Gastrocnemius medialis (tissue), 4 donors: Measurements from ENCODE around the gene KRTAP2-2. TPM values are rescaled to one million over a fixed set of nuclear protein-coding genes. Genes with fewer than 3 reads are reported as not detected.

Experiments used
- ATAC-seq, 2 donors: fragments of 150-250 bp; one replicate each; pipeline ENCODE4 v1.9.1; 2016
- DNase-seq, 2 donors: peaks; one replicate each; pipeline ENCODE4 v3.0.0-alpha.2; 2019
- H3K27ac ChIP-seq, 4 donors: fragments of 200-600 bp; sonication (generic); 1 replicate in 1 of 4; 2 replicates in 3 of 4; pipeline ENCODE4 v1.5.1; 2016 to 2018; ENCODE audit warnings: mild to moderate bottlenecking in 2 of 4, moderate library complexity in 1 of 4
- H3K27me3 ChIP-seq, 3 donors: fragments of 200-600 bp; sonication (generic) in 2 of 3; 1 replicate in 1 of 3; 2 replicates in 2 of 3; pipeline versions ENCODE4 v1.5.1 to v1.6.0; 2016 to 2019; ENCODE audit warnings: mild to moderate bottlenecking in 1 of 3, moderate library complexity in 1 of 3
- H3K36me3 ChIP-seq, 2 donors: fragments of 200-600 bp; sonication (generic) in 1 of 2; one replicate each; pipeline ENCODE4 v1.5.1; 2017 to 2018
- H3K4me1 ChIP-seq, 2 donors: fragments of 200-600 bp; sonication (generic) in 1 of 2; one replicate each; pipeline ENCODE4 v1.5.1; 2016 to 2017; ENCODE audit warnings: mild to moderate bottlenecking in 2 of 2
- H3K4me3 ChIP-seq, 4 donors: fragments of 200-600 bp; sonication (generic) in 3 of 4; 1 replicate in 1 of 4; 2 replicates in 3 of 4; pipeline ENCODE4 v1.5.1; 2016 to 2019; ENCODE audit warnings: mild to moderate bottlenecking in 2 of 4
- H3K9me3 ChIP-seq, 3 donors: fragments of 200-600 bp; sonication (generic) in 2 of 3; 1 replicate in 1 of 3; 2 replicates in 2 of 3; pipeline ENCODE4 v1.5.1; 2016 to 2019
- POLR2A ChIP-seq, 2 donors: fragments of 450-650 bp; IDR thresholded peaks; one replicate each; pipeline ENCODE4 v1.6.1; 2017; ENCODE audit warnings: antibody characterized with exemption in 2 of 2, mild to moderate bottlenecking in 2 of 2, moderate library complexity in 2 of 2
- in situ Hi-C, 4 donors: fragments of 200-750 bp; cut with MboI; loops; one replicate each; pipeline versions ENCODE4 v1.15.0 to v1.8.0; 2017; ENCODE audit warnings: low sequenced_read_pairs in 4 of 4
- intact Hi-C: fragments of 100-400 bp; cut with DNase I; formaldehyde crosslinking; loops from one replicate; pipeline ENCODE4 v1.15.1; 2023; ENCODE audit warnings: low total_unique reads
- total RNA-seq, 4 donors: library from RNA; depleted of rRNA; stranded (reverse); fragments of >200 nt; gene quantifications; one replicate each; pipeline versions ENCODE4 v1.1.0 to v1.2.3, GENCODE V29; 2016
- TF ChIP-seq, protein P1 (sequence below), 5 experiments: fragments of 450-650 bp in 3 of 5; fragments of 200-600 bp in 2 of 5; sonication (generic) in 2 of 5; IDR thresholded peaks in 4 of 5; conservative IDR thresholded peaks in 1 of 5; 1 replicate in 4 of 5; 2 replicates in 1 of 5; pipeline ENCODE4 v1.5.1; 2016 to 2019; ENCODE audit warnings: antibody characterized with exemption in 5 of 5, mild to moderate bottlenecking in 3 of 5, moderate library complexity in 3 of 5

KRTAP2-2 gene
- total RNA-seq, 4 donors from 2014 or later, result not detected

DNA sequence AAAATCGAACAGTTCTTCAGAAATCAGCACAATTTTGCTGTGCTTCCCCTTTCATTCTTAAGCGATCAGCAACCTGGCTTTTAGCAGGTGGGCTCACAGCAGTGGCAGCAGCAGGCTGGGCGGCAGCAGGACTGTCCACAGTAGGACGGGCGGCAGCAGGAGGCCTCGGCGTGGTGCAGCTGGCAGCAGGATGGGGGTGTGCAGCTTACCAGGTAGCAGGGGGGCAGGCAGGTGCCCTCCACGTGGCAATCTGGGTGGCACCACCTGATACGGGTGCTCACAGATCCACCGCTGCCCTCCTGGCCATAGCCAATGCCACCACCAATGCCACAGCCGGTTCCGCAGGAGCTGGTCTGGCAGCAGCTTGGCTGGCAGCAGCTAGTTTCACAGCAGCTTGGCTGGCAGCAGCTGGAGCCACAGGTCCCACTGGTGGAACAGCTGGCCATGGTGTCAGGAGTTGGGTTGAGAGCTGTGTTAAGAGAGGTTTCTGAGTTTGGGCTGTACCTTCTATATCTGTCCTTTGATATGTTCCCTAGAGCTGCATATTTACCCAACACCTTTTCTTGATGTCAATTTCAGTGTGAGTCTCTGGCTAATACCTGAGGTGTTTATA, 25.3 kb downstream of the KRTAP2-2 start, which contains the start of gene KRTAP1-4:
KRTAP1-4 (minus strand) TSS at position 563 of the 613 bp plus-strand sequence; CDS start at position 446, 117 bp downstream.
- TF ChIP-seq, protein P1, sequence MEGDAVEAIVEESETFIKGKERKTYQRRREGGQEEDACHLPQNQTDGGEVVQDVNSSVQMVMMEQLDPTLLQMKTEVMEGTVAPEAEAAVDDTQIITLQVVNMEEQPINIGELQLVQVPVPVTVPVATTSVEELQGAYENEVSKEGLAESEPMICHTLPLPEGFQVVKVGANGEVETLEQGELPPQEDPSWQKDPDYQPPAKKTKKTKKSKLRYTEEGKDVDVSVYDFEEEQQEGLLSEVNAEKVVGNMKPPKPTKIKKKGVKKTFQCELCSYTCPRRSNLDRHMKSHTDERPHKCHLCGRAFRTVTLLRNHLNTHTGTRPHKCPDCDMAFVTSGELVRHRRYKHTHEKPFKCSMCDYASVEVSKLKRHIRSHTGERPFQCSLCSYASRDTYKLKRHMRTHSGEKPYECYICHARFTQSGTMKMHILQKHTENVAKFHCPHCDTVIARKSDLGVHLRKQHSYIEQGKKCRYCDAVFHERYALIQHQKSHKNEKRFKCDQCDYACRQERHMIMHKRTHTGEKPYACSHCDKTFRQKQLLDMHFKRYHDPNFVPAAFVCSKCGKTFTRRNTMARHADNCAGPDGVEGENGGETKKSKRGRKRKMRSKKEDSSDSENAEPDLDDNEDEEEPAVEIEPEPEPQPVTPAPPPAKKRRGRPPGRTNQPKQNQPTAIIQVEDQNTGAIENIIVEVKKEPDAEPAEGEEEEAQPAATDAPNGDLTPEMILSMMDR (IDR thresholded peaks at IDR 0.05 in 4 of 5, conservative IDR thresholded peaks at IDR 0.05 in 1 of 5), result no peak
- TF ChIP-seq POLR2A (IDR thresholded peaks at IDR 0.05), result no peak
- no peak within 1 kb of the TSS for H3K4me3 ChIP-seq
- intact Hi-C loops, result no loop called here
- no peaks in the 10 kb centered on the region for H3K9me3 ChIP-seq
- ATAC-seq (no peak), DNase-seq (no peak)
- H3K27ac ChIP-seq, result no peak within 1 kb of the TSS
- H3K4me1 ChIP-seq, result no peaks in the 10 kb centered on the region
- in situ Hi-C loops, result no loop called here
- H3K27me3 ChIP-seq, result peaks cover 15 to 30% (median 15%) of the 10 kb centered on the region in 3 donors
- H3K36me3 ChIP-seq, result no peaks in the 10 kb centered on the region

DNA sequence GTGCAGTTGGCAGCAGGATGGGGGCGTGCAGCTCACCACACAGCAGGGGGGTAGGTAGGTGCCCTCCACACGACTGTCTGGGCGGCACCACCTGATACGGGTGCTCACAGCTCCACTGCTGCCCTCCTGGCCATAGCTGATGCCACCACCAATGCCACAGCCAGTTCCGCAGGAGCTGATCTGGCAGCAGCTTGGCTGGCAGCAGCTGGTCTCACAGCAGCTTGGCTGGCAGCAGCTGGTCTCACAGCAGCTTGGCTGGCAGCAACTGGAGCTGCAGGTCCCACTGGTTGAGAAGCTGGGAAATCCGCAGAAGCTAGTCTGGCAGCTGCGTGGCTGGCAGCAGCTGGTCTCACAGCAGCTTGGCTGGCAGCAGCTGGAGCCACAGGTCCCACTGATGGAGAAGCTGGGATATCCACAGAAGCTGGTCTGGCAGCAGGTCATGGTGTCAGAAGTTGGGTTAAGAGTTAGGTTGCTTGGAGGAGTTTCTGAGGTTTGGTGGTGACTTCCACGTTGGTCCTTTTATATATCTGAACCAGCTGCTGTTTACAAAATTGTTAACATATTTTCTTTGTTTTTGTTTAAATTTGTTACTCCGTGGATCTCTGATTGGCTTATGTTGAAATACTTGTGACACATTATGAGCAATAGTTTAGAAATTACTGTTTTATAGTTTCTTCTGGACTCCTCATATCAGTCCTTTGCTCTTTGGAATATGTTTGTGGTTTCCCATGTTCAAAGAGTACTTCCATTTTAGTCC, 28.1 kb downstream of the KRTAP2-2 start, which contains the start of gene KRTAP1-5:
KRTAP1-5 (minus strand) TSS at position 494 of the 757 bp plus-strand sequence; CDS start at position 441, 53 bp downstream.
- in situ Hi-C loops (no loop called here), intact Hi-C loops (no loop called here)
- no peak for TF ChIP-seq POLR2A (IDR thresholded peaks at IDR 0.05)
- TF ChIP-seq, protein P1 (IDR thresholded peaks at IDR 0.05 in 4 of 5, conservative IDR thresholded peaks at IDR 0.05 in 1 of 5), result no peak
- H3K36me3 ChIP-seq, result no peaks in the 10 kb centered on the region
- no peaks in the 10 kb centered on the region for H3K9me3 ChIP-seq
- peaks cover 15 to 27% (median 15%) of the 10 kb centered on the region in 3 donors for H3K27me3 ChIP-seq
- DNase-seq (no peak), ATAC-seq (no peak)
- no peak within 1 kb of the TSS for H3K27ac ChIP-seq
- H3K4me1 ChIP-seq, result no peaks in the 10 kb centered on the region
- no peak within 1 kb of the TSS for H3K4me3 ChIP-seq

DNA sequence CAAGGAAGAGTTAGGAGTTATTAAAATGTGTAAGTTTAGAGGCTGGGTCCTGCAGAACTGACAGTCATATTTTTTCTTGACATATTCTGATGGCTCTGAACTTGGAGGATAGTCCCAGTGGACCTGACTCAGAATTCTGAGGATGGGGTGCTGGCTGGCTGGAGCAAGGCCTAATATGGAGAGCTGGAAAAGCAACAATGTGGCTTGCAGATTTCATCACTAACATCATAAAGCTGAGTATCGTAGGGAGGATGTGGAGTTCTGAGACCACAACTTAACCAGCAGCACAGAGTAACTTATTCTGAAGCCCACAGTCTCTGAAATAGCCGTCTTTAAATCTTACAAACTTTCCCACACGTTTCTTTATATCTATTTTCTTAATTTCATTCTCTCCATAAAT, 30.3 kb downstream of the KRTAP2-2 start:
- in situ Hi-C loops (no loop called here), intact Hi-C loops (no loop called here)
- Histone ChIP-seq H3K36me3 (no peaks in the 10 kb centered on the region), H3K27ac (no peak overlapping the region), H3K9me3 (no peaks in the 10 kb centered on the region), H3K27me3 (peaks cover 10 to 16% (median 13%) of the 10 kb centered on the region in 3 donors), H3K4me3 (no peak overlapping the region), H3K4me1 (no peaks in the 10 kb centered on the region)
- ATAC-seq (no peak), DNase-seq (no peak)
- TF ChIP-seq, protein P1 (IDR thresholded peaks at IDR 0.05 in 4 of 5, conservative IDR thresholded peaks at IDR 0.05 in 1 of 5), result no peak
- no peak for TF ChIP-seq POLR2A (IDR thresholded peaks at IDR 0.05)

DNA sequence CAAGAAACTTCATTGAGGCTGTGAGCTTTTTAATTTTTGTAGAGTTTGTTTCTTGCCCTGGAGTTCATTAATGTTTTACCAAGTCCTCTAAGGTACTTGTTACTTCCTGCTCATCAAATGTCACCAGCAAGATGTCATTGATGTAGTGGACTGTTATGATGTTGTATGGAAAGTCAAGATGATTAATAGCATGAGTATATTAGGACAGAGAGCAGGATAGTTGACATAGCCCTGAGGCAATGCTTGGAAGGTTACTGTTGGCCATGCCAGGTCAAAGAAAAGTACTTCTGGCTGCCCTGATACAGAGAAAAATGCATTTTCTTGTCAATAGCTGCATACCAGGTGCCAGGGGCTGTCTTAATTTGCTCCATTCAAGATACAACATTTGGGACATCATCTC, 34.7 kb downstream of the KRTAP2-2 start:
- Histone ChIP-seq H3K4me1 (no peaks in the 10 kb centered on the region), H3K36me3 (no peaks in the 10 kb centered on the region), H3K4me3 (no peak overlapping the region), H3K27ac (no peak overlapping the region), H3K9me3 (no peaks in the 10 kb centered on the region), H3K27me3 (peaks cover 0 to 1% (median 0%) of the 10 kb centered on the region in 3 donors)
- no peak for DNase-seq
- TF ChIP-seq, protein P1 (IDR thresholded peaks at IDR 0.05 in 4 of 5, conservative IDR thresholded peaks at IDR 0.05 in 1 of 5), result no peak
- no peak for TF ChIP-seq POLR2A (IDR thresholded peaks at IDR 0.05)
- no peak for ATAC-seq
- intact Hi-C loops (no loop called here), in situ Hi-C loops (no loop called here)
